Measurements from ENCODE around the gene TCEA2.

TCEA2 gene

GRCh38 chr20:64099086-64099786 lies 36.2 kb downstream of the TCEA2 start:
- DNase-seq = no peak

GRCh38 chr20:64099880-64100565 lies 37.0 kb downstream of the TCEA2 start:
- peak; percentile 96 for DNase-seq

DNA sequence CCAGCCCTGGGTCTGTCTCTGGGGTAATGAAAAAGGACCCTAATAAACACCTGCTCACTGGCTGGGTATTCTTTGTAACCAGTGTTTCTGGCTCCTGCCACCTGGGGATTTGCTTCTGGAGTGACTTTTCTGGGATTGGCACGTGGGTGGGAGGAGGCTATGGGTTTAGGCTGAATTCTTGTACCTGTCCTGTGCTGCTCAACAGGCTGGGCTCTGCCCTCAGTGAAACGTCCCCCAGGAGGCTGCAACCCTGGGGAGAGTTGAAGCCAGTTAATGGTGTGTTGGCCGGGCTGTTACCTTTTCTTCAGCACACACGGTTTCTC lies 37.5 kb downstream of the TCEA2 start:
- no peak for DNase-seq

- DNase-seq = no peak
These were observed 38.1 kb downstream of the TCEA2 start for GRCh38 chr20:64100946-64101688.

DNA sequence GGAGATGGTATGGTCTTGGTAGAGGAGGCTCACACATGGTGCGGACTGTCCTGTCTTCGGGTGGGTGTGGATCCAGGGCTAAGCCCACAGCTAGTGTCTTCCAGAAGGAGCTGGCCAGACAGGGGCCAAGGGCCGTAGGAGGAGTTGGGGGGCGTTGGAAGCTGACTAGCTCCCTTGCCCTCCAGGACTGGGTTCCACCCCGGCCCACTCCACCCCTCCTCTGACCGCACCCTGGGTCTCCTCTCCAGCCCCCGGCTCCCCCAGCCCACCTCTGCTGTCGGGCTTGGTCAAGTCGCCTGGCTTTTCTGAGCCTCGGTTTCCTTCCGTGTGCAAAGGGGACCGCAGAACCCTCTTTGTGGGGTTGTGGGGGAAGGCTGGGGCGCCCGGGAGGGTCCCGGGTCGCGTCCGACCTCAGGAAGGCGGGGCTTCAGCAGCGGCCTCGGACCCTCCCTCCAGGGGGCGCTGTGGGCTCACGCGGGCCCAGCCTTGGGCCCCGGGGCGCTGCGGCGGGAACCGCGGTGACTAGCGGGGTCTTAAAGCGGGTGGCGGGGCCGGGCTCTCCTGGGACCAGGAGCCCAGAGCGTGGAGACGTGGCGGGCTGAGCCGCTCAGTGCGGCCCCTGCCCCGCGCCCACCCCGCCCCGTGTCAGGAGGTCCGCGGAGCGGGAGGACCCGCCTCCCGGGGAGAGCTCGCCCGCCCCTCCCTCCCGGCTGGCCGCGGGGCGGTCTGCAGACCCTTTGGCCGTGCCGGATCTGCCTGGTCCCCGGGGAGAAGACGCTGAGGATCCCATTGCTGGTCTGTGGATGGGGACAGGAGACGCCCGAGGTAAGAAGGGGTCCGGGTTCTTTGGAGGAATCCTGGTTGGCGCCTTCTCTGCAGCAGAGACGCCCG lies 39.0 kb downstream of the TCEA2 start:
- peak; percentile 81 for DNase-seq

- DNase-seq = peak; percentile 89
These were observed 39.8 kb downstream of the TCEA2 start for GRCh38 chr20:64102647-64103354.

DNA sequence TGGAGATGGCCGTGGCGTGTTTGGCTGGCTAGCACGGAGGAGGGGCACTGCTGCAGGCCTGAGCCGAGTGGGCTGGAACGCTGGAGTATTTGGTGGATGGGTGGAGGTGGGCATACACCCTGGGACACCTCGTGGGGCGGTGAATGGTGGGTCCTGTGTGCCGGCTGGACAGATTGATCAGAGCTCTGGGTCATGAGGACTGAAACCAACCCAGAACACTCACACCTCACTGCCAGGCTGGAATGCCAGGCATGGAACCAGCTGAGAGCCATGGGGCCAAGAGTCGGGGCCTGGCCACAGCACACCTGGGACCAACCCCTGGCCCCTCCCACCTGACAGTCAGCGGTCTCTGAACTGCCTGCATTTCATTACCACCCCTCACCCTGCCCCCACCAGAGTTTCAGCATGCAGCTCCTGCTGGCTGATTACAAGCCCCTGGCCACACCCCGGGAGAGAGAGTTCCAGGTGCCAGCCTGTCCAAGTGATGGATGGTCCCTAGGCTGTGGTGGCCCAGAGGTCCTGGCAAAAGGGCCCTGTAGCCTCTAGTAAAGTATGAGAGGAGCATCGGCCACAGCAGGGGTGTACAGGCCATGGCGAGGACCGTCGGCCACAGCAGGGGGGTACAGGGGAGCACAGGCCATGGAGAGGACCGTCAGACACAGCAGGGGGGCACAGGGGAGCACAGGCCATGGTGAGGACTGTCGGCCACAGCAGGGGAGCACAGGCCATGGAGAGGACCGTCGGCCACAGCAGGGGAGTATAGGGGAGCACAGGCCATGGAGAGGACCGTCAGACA lies 41.1 kb downstream of the TCEA2 start:
- no peak for DNase-seq

GRCh38 chr20:64104667-64105451 lies 41.9 kb downstream of the TCEA2 start:
- no peak for DNase-seq

GRCh38 chr20:64105846-64106434 lies 42.9 kb downstream of the TCEA2 start:
- no peak for DNase-seq

- no peak for DNase-seq
These were observed 43.5 kb downstream of the TCEA2 start for GRCh38 chr20:64106435-64106961.

DNA sequence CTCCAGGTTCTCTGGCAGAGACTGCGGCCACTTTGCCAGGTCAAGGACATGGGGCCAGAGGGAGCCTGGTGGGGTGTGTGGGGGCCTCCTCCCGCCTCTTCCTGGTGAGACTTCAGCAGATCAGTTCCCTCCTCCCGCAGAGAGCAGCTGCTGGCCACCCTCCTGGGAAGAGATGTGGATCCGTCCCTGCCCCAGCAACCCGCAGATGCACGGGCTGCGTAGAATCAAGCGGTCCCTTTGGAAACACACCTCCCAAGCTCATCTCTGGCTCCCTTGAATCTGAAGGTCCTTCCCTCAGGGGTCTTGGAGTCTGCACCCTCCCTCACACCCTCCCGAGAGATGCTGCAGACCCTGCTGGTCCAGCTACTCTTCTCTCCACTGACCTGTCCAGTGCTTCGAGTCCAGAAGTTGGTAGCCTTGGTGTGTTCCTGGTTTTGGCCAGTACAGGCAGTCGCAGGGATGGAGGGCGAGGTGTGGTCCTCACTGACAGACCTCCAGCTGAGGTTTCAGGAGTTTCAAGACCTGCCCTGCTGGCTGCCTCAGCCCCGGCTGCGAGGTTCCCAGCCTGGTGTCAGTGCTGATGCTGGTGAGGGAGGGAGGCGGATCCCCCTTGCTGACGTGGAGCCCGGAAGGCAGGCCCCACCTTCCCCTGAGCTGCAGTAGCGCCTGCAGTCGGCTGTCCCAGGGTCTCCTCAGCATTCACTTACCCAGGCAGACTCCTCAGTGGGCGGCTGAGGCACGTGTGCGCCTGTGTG lies 44.2 kb downstream of the TCEA2 start, which contains the start of gene NPBWR2:
TSS of gene NPBWR2 (minus strand) at position 585 of the 755 bp plus-strand sequence. CDS start 734 bp downstream, outside the sequence.
- DNase-seq = no peak

DNA sequence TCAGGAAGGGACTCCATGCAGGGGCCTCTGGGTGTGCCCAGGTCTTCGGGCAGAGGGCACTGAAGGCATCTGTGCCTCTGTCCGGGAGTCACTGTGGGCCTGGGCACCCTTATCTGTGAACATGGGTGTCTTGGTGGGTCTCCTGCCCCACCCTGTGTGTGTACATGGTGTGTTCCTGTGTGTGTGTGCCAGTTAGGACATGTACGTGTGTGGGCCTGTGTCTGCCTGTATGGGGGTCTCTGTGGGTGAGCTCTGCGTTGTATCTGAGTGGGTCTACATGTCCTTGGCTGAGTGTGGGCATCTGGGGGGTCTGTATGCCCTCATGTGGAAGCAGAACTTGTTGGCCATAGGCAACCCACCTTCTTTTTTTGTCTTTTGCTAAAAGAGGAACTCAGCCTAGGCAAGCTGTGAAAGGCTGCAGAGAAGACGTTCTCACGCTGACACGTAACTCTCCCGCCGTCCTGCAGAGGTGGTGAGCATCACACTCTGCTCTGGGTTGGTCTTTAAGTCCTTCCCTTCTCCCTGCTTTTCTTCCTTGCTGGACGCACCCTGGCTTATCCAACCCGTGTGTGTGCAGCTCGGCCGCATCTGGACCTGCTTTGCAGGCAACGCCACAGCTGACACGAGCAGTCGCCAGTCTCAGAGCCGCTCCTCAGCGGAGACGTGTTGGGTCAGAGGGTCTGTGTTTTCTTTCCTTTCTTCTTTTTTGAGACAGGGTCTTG lies 44.9 kb downstream of the TCEA2 start:
- no peak for DNase-seq

DNA sequence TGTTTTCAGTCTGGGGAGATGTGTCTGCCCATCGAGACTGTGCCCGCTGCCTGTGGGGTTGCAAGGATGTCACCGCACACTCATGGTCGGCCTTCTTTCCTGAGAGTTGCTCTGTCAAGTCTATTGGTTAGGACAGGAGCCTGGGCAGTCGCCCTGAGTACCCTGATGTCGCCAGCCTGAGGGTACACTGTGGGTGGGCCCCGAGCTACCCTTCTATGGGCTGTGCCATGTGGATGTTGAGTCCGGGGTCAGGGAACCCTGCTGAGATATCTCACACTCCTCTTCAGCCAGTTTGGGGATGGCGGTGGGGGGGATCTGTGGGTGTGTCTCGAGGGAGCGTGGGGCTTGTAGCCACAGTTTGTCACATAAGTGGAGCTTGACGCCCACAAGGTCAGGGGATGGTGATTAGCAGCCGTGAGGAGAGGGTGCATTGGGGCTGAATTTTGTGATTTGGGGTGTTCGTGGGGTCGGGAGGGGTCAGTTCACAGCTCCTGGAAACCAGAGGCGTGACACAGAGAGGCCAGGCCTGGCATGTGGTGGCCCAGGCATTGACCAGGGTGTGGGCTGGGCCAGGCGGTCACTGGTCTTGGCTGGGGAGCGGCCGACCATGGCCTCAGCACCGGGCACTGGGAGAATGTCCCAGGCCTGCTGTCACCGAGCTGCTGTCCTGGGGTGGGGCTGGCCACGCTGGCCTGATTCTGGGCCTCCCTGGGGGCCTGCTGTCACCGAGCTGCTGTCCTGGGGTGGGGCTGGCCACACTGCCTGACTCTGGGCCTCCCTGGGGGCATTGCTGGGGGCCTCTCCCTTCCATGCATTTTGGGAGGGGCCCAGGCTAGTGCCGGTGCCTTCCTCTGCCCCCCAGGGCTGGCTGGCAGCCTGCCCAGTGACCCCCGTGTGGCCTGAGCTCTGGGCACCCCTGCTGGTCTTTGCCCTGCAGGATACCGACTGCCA lies 46.0 kb downstream of the TCEA2 start:
- no peak for DNase-seq

- no peak for DNase-seq
These were observed 46.9 kb downstream of the TCEA2 start for GRCh38 chr20:64109831-64110391.

DNA sequence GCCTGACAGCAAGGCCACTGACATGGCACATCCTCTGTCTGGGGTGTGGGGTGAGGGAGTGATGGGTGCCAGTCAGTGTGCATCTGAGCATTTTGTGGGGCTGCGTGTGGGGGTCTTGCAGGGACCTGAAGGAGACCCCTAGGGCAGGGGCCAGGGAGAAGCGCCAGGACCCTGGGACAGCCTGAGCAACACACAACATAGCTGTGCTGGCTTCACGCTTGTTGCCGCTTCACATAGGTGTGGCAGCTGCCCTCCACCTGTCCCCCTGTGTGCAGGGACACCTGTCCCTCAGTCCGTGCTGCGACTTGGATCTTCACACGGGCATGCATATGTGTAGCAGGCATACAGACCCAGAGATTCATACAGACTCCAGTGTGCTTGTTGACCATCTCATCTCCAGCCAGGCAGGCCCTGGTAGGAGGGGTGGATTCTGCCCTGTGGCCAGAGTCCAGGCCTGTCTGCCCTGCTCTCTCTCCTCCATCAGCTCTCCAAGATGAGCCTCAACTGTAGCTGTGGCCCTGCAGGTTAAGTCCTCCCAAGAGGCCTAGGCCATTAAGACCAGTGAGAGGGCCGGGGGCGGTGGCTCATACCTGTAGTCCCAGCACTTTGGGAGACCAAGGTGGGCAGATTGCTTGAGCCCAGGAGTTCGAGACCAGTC lies 47.5 kb downstream of the TCEA2 start:
- no peak for DNase-seq

All from NCI-H2171 (cell line).